Measurements from ENCODE around the gene SDF2L1. TPM values are rescaled to one million over a fixed set of nuclear protein-coding genes. Genes with fewer than 3 reads are reported as not detected.

Gene SDF2L1
- total RNA-seq, 1 donor from 2014 or later: 87.1 TPM

DNA sequence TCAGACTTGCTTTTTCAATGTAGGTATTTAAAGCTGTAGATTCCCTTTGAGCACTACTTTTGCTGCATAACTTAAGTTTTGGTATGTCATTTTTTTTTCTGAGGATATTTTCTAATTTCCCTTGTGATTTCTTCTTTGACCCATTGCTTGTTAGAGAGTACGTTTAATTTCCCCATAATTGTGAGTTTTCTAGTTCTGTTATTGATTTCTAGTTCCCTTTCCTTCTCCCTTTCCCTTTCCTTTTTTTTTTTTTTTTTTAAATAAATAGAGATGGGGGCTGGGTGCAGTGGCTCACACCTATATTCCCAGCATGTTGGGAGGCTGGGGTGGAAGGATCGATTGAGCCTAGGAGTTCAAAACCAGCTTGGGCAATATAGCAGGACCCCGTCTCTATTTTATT, 43.8 kb upstream of the SDF2L1 start:
- H3K27me3 ChIP-seq (ENCODE audit: control insufficient read depth, insufficient read depth, low read length): no peaks in the 10 kb centered on the region
- H3K4me3 ChIP-seq (ENCODE audit: low read depth, low read length): no peak overlapping the region
- H3K36me3 ChIP-seq (ENCODE audit: control insufficient read depth, insufficient read depth, low read length): peaks cover 1% of the 10 kb centered on the region
- DNase-seq (ENCODE audit: low read depth): no peak
- no peak for TF ChIP-seq CTCF (IDR thresholded peaks at IDR 0.05; ENCODE audit: insufficient read depth, low read length, poor library complexity, severe bottlenecking)

- DNase-seq (ENCODE audit: low read depth): no peak
- TF ChIP-seq CTCF (IDR thresholded peaks at IDR 0.05; ENCODE audit: insufficient read depth, low read length, poor library complexity, severe bottlenecking): no peak
- H3K27me3 ChIP-seq (ENCODE audit: control insufficient read depth, insufficient read depth, low read length): no peaks in the 10 kb centered on the region
- H3K4me3 ChIP-seq (ENCODE audit: low read depth, low read length): no peak overlapping the region
- H3K36me3 ChIP-seq (ENCODE audit: control insufficient read depth, insufficient read depth, low read length): peaks cover 1% of the 10 kb centered on the region
Measured at GRCh38 chr22:21599053-21599893, 42.8 kb upstream of the SDF2L1 start.

GRCh38 chr22:21602579-21602978, 39.5 kb upstream of the SDF2L1 start:
- Histone ChIP-seq H3K4me3 (ENCODE audit: low read depth, low read length) (no peak overlapping the region), H3K27me3 (ENCODE audit: control insufficient read depth, insufficient read depth, low read length) (no peaks in the 10 kb centered on the region), H3K36me3 (ENCODE audit: control insufficient read depth, insufficient read depth, low read length) (peaks cover 1% of the 10 kb centered on the region)
- TF ChIP-seq CTCF (IDR thresholded peaks at IDR 0.05; ENCODE audit: insufficient read depth, low read length, poor library complexity, severe bottlenecking): no peak
- DNase-seq (ENCODE audit: low read depth): no peak

DNA sequence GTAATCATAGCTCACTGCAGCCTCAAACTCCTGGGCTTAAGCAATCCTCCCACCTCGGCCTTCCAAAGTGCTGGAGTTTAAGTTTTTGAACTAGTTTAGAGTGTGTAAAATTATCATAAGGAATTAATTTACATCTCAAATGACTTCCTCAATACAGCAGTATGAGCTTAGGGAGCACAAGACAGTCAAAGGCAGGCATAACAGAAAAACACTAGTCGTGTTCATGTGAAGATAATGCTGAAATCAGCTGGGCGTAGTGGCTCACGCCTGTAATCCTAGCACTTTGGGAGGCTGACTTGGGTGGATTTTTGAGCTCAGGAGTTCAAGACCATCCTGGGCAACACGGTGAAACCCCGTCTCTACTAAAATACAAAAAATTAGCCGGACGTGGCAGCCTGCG, 38.1 kb upstream of the SDF2L1 start:
- Histone ChIP-seq H3K36me3 (ENCODE audit: control insufficient read depth, insufficient read depth, low read length) (peaks cover 1% of the 10 kb centered on the region), H3K4me3 (ENCODE audit: low read depth, low read length) (no peak overlapping the region), H3K27me3 (ENCODE audit: control insufficient read depth, insufficient read depth, low read length) (no peaks in the 10 kb centered on the region)
- no peak for DNase-seq (ENCODE audit: low read depth)
- no peak for TF ChIP-seq CTCF (IDR thresholded peaks at IDR 0.05; ENCODE audit: insufficient read depth, low read length, poor library complexity, severe bottlenecking)

- DNase-seq (ENCODE audit: low read depth): no peak
- Histone ChIP-seq H3K36me3 (ENCODE audit: control insufficient read depth, insufficient read depth, low read length) (peaks cover 1% of the 10 kb centered on the region), H3K27me3 (ENCODE audit: control insufficient read depth, insufficient read depth, low read length) (no peaks in the 10 kb centered on the region), H3K4me3 (ENCODE audit: low read depth, low read length) (no peak overlapping the region)
- no peak for TF ChIP-seq CTCF (IDR thresholded peaks at IDR 0.05; ENCODE audit: insufficient read depth, low read length, poor library complexity, severe bottlenecking)
Measured at GRCh38 chr22:21605887-21606564, 36.1 kb upstream of the SDF2L1 start.
